Subcutaneous adipose tissue (tissue), 4 donors: ENCODE measurements around the gene SPATA7. TPM values are rescaled to one million over a fixed set of nuclear protein-coding genes. Genes with fewer than 3 reads are reported as not detected.

Source experiments
- CTCF ChIP-seq: fragments of 450-650 bp; IDR thresholded peaks from one replicate; pipeline ENCODE4 v1.5.1; 2016; ENCODE audit warnings: low read depth, mild to moderate bottlenecking, control low read depth, antibody characterized with exemption, moderate library complexity
- total RNA-seq, 4 donors: library from RNA; depleted of rRNA; stranded (reverse); fragments of >200 nt; gene quantifications; one replicate each; pipeline ENCODE4 v1.1.0, GENCODE V29; 2016

Gene SPATA7
- total RNA-seq, 4 donors from 2014 or later, result 16.3 to 27.2 (median 19.8) TPM

- no peak for TF ChIP-seq CTCF
Measured at GRCh38 chr14:88481794-88482193, 96.3 kb downstream of the SPATA7 start.

GRCh38 chr14:88482524-88482923 lies 97.1 kb downstream of the SPATA7 start:
- TF ChIP-seq CTCF, result no peak

Other genes with a start within 250 kb of the SPATA7 start
- gene KCNK10, start 62.4 kb upstream of the SPATA7 start, total RNA-seq, result not detected
- gene PTPN21, start 169.3 kb downstream of the SPATA7 start, total RNA-seq, result 10 to 100 TPM; 12.6 to 24.3 (median 20.7) TPM
- 10 to 100 TPM; 57.3 to 95.2 (median 64.7) TPM for gene ZC3H14, start 177.4 kb downstream of the SPATA7 start, total RNA-seq